GM10248 (cell line): Measurements from ENCODE around the gene KATNAL1.

ENCODE experiments used
- CTCF ChIA-PET: fragments of 300-600 bp; sonication (Branson Sonifier 250); formaldehyde crosslinking; extraction: SDS; loops from one replicate; lab custom pipeline; 2021; ENCODE audit warnings: antibody characterized with exemption; lab: Yijun Ruan, JAX
- POLR2A ChIA-PET: fragments of 350-650 bp; sonication (Branson Sonifier 250); formaldehyde crosslinking; extraction: SDS; loops from one replicate; lab custom pipeline; 2020; ENCODE audit warnings: antibody characterized with exemption; lab: Yijun Ruan, JAX
- DNase-seq: peaks from one replicate; pipeline ENCODE4 v3.0.0; 2012; ENCODE audit errors: extremely low spot score
- TF ChIP-seq, protein P1 (sequence below): IDR thresholded peaks from 2 replicates; pipeline ENCODE4 v1.5.1; 2012; ENCODE audit warnings: mild to moderate bottlenecking, low read depth; ENCODE audit errors: extremely low read depth, missing control alignments, control extremely low read depth

Gene KATNAL1

GRCh38 chr13:30307194-30307970 is at the start of gene KATNAL1:
Gene KATNAL1, minus strand, starts transcription at chr13:30307551. Its CDS starts 23,774 bp downstream, at chr13:30283777.
- ChIA-PET CTCF (interaction anchor here (0.7 to 3.2 kb wide), 12 partner anchors 11 to 175 kb away, joined by 3 to 12 read pairs (median 4); no protein-coding TSS in a partner anchor), POLR2A (interaction anchor here (0.6 to 1.5 kb wide), 2 partner anchors 44 to 115 kb away, joined by 3 read pairs; partner anchors contain the start of gene UBE2L5)
- TF ChIP-seq, protein P1, sequence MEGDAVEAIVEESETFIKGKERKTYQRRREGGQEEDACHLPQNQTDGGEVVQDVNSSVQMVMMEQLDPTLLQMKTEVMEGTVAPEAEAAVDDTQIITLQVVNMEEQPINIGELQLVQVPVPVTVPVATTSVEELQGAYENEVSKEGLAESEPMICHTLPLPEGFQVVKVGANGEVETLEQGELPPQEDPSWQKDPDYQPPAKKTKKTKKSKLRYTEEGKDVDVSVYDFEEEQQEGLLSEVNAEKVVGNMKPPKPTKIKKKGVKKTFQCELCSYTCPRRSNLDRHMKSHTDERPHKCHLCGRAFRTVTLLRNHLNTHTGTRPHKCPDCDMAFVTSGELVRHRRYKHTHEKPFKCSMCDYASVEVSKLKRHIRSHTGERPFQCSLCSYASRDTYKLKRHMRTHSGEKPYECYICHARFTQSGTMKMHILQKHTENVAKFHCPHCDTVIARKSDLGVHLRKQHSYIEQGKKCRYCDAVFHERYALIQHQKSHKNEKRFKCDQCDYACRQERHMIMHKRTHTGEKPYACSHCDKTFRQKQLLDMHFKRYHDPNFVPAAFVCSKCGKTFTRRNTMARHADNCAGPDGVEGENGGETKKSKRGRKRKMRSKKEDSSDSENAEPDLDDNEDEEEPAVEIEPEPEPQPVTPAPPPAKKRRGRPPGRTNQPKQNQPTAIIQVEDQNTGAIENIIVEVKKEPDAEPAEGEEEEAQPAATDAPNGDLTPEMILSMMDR: no peak
- DNase-seq: peak; percentile 82

GRCh38 chr13:30355839-30356238 is 48.5 kb upstream of the KATNAL1 start:
- ChIA-PET POLR2A (no interaction called here), CTCF (interaction anchor here (0.8 to 2.4 kb wide), 7 partner anchors 9 to 93 kb away, joined by 3 to 16 read pairs (median 5); no protein-coding TSS in a partner anchor)
- DNase-seq: no peak
- TF ChIP-seq, protein P1: no peak

DNA sequence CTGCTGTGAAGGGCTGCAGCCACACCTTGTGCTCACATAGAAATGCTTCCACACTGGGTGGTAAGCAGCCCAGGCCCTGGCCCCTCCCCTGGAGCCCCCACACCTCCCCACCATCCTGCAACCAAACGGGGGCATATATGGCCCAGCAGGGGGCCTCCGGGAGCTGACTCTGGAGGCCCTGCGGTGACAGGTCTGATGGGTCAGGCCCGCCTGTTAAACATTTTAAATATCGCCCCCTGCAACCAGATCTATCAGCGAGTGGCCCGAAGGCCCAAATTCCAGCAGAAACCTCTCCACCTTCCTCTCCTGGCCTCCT is 48.0 kb upstream of the KATNAL1 start:
- TF ChIP-seq, protein P1: peak; percentile 48
- POLR2A ChIA-PET: interaction anchor here (0.6 kb wide), 1 partner anchor 38 kb away, joined by 4 read pairs; no protein-coding TSS in a partner anchor
- CTCF ChIA-PET: interaction anchor here (1.2 to 2.4 kb wide), 6 partner anchors 10 to 223 kb away, joined by 3 to 16 read pairs (median 6); no protein-coding TSS in a partner anchor
- peak; percentile 65 for DNase-seq

DNA sequence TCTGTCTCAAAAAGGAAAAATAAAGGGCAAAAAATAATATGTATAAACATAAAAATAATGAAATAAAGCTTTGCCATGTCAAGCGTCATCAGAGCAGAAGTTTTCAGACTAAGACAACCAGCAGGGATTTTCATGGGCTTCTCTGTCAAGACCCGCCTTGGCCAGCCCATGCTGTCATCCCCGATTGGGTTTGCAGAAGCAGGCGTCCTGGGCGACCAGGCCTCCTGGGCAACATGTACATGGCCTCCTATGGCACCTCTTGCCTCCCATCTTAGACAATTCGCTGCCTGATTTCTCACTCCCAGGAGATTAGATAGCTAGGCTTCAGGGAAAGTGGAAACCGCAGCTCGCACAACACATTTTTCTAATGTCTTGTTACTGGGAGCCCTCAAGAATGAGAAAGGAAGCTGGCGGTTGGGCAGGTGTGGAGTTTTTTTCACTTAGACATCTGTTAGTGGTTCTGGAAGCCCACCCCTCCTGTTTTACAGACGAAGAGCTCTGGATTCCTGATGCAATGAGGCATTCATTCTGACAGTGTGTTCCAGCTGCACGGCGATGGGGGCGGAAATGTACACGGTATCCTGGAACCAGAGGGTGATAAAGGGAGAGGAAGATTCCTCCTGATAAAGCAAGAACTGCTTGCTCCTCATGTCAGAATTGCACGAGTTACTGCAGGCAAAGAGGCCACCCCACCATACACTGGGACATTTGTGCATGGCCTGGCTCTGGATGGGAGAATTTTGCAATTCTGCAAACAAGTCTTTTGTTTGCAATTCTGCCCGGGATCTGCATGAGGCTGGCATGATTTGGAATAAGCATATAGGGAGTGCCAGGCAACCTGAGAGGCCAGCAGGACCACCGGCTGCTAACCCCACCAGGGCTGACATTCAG is 47.4 kb upstream of the KATNAL1 start:
- ChIA-PET CTCF (interaction anchor here (1.0 to 2.5 kb wide), 11 partner anchors 9 to 448 kb away, joined by 3 to 16 read pairs (median 4); no protein-coding TSS in a partner anchor), POLR2A (interaction anchor here (0.6 kb wide), 1 partner anchor 37 kb away, joined by 4 read pairs; no protein-coding TSS in a partner anchor)
- TF ChIP-seq, protein P1: no peak
- no peak for DNase-seq

DNA sequence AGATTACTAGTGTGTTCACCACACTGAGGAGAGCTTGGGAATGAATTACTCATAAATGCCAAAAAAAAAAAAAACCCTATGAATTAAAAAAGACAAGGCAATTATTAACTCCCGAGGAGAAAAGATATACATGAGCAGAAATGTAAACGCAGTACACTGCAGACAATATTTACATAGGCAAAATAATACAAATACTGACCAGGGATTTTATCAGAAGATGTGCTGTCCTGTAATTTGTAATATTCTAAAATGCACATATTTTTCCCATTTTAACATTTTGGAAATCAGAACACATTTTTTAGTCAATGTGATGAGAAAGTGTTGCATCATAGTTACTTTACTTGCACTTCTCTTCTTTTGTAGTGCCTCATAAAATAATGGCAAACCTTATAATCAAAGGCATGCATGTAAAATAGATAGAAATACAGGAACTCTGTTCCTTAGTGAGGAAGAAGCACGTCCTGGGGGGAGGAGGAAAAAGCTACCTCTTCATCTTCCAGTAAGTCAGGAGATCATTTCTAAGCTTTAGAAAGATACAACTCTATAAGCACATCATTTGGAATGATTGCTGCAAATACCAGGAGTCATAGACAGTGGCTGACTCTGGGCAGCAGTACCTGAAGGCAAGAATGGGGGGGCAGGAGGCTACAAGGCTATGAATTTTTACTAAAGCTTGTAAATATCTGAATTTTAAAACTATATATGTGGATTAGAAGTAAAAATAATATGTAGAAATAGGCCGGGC is 46.3 kb upstream of the KATNAL1 start:
- ChIA-PET POLR2A (no interaction called here), CTCF (interaction anchor here (1.0 to 2.5 kb wide), 11 partner anchors 8 to 449 kb away, joined by 3 to 16 read pairs (median 5); no protein-coding TSS in a partner anchor)
- TF ChIP-seq, protein P1: no peak
- DNase-seq: no peak

DNA sequence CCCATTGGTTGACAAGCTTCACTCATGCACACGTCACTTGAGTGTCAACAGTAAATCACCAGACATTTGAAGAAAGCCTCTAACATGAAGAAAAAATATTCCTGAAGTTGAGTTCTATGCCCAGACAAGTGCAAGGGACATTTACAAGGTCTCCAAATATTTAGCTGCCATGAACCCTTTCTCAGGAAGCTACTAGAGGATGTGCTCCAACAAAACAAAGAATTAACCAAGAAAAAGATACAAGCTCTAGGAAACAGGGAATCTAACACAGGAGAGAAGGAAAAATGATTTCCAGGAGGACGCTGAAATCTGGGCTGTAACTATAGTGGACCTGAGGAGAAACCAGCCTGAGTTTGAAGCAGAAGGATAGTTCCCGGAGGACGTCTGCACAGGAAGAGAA is 45.7 kb upstream of the KATNAL1 start:
- DNase-seq: no peak
- CTCF ChIA-PET: interaction anchor here (0.9 to 2.5 kb wide), 7 partner anchors 9 to 450 kb away, joined by 3 to 9 read pairs (median 3); no protein-coding TSS in a partner anchor
- POLR2A ChIA-PET: no interaction called here
- TF ChIP-seq, protein P1: no peak
